ENCODE measurements around the gene GFRA4.

The GFRA4 gene, protein sequence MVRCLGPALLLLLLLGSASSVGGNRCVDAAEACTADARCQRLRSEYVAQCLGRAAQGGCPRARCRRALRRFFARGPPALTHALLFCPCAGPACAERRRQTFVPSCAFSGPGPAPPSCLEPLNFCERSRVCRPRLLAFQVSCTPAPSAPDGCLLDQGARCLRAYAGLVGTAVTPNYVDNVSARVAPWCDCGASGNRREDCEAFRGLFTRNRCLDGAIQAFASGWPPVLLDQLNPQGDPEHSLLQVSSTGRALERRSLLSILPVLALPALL

DNA sequence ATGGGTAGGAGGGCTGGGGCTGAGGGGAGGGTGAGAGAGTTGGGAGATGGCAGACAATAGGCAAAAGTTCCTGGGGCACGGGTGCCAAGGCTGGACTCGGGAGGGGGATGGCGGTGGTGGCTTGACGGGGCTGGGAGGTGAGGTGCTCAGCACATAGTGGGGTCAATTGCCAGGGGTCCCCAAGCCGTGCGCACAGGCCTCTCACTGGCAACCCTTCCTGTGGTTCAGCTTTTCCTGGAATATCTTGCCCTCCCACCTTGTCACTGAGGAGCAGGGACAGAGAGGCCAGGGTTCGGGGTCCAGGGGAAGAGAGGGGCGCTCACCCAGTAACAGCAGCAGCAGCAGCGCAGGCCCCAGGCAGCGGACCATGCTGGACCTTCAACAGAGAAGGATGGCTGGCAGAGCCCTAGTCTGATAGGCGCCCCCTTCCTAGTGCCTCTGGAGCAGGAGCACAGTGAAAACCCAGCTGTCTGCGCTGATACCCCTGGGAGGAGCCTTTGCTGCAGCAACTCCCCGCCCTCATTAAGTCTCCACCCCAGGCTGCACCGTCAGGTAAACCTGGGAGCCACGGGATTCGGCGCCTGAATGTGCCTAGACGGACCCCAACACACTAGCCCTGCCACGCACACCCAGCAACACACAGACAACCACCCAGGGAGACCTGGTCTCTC lies at the start of gene GFRA4:
Gene GFRA4 (minus strand): TSS at position 369 of the 671 bp plus-strand sequence. CDS start 0 bp downstream, at position 369.
- H3K9ac ChIP-seq (ENCODE audit: low read depth, low read length) = no peak within 1 kb of the TSS
- ATAC-seq (ENCODE audit: insufficient read depth, low read depth) = no peak

DNA sequence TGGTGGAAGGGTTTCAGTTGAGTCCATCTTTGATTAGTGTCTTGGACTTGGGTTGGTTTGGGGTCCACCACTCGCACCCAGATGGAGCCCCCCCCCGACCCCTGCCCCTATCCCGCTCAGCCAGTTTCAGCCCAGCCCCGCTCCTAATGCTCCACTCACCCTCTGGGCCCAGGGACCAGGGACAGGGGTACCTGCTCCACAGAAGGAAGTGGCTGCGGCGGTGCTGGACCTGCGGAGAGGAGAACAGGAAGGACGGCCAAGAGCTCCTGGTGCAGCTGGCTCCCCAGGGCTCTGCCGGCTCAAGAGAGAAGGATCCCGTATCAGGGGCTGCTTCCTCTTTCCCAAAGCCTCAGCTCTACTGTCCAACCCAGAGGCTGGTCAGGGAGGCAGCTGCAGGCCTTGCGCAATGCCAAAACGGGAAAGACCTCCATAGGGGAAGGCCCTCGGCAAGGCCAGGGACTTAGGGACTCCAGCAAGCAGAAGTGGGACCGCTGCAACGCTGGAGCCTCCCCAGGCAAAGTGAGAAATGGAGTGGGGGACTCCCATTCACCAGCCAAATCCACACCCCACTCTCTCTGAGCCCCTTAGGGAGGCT lies 49.2 kb upstream of the GFRA4 start, which contains the start of gene SIGLEC1:
Gene SIGLEC1 (minus strand): TSS at position 322 of the 595 bp plus-strand sequence. CDS start 5,472 bp downstream, outside the sequence.
- no peak within 1 kb of the TSS for H3K27ac ChIP-seq (ENCODE audit: low read length)
- no peaks in the 10 kb centered on the region for H3K27me3 ChIP-seq (ENCODE audit: insufficient read depth, low read length, poor library complexity)
- no peak for ATAC-seq (ENCODE audit: insufficient read depth, low read depth)
- 0 out of 2 replicates have a peak, but pooled peaks cover 2% of the 10 kb centered on the region for H3K4me1 ChIP-seq (ENCODE audit: insufficient read depth, low read length)
- H3K9ac ChIP-seq (ENCODE audit: low read depth, low read length) = no peak within 1 kb of the TSS
- H3K79me2 ChIP-seq (ENCODE audit: insufficient read depth, low read length) = no peaks in the 10 kb centered on the region
- no peak within 1 kb of the TSS for H3K4me3 ChIP-seq (ENCODE audit: low read depth in 1 of 2, low read length in 2 of 2)
- no peak for TF ChIP-seq EZH2 (IDR thresholded peaks at IDR 0.05; ENCODE audit: borderline replicate concordance, low read depth, low read length, severe bottlenecking)
- TF ChIP-seq, protein P1, sequence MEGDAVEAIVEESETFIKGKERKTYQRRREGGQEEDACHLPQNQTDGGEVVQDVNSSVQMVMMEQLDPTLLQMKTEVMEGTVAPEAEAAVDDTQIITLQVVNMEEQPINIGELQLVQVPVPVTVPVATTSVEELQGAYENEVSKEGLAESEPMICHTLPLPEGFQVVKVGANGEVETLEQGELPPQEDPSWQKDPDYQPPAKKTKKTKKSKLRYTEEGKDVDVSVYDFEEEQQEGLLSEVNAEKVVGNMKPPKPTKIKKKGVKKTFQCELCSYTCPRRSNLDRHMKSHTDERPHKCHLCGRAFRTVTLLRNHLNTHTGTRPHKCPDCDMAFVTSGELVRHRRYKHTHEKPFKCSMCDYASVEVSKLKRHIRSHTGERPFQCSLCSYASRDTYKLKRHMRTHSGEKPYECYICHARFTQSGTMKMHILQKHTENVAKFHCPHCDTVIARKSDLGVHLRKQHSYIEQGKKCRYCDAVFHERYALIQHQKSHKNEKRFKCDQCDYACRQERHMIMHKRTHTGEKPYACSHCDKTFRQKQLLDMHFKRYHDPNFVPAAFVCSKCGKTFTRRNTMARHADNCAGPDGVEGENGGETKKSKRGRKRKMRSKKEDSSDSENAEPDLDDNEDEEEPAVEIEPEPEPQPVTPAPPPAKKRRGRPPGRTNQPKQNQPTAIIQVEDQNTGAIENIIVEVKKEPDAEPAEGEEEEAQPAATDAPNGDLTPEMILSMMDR (IDR thresholded peaks at IDR 0.05; ENCODE audit: borderline replicate concordance, extremely low read depth, low read length, poor library complexity, severe bottlenecking) = no peak
- H3K36me3 ChIP-seq (ENCODE audit: insufficient read depth, low read length) = no peaks in the 10 kb centered on the region
- H2AFZ ChIP-seq (ENCODE audit: low read depth, low read length) = no peak within 1 kb of the TSS
- 0 out of 2 replicates have a peak, but pooled peaks cover 7% of the 10 kb centered on the region for H4K20me1 ChIP-seq (ENCODE audit: insufficient read depth, low read length)
- no peak for DNase-seq
- no peaks in the 10 kb centered on the region for H3K9me3 ChIP-seq (ENCODE audit: insufficient read depth, low read length, severe bottlenecking)
- no peak within 1 kb of the TSS for H3K4me2 ChIP-seq (ENCODE audit: insufficient read depth, low read length)

More for the DNA sequence above, at the start of gene GFRA4:
- Histone ChIP-seq H3K36me3 (ENCODE audit: insufficient read depth, low read length) (no peaks in the 10 kb centered on the region), H3K27me3 (ENCODE audit: insufficient read depth, low read length, poor library complexity) (peaks cover 1% of the 10 kb centered on the region), H2AFZ (ENCODE audit: low read depth, low read length) (no peak within 1 kb of the TSS), H3K79me2 (ENCODE audit: insufficient read depth, low read length) (no peaks in the 10 kb centered on the region), H3K4me2 (ENCODE audit: insufficient read depth, low read length) (no peak within 1 kb of the TSS), H3K4me1 (ENCODE audit: insufficient read depth, low read length) (no peaks in the 10 kb centered on the region), H3K4me3 (ENCODE audit: low read depth in 1 of 2, low read length in 2 of 2) (no peak within 1 kb of the TSS), H4K20me1 (ENCODE audit: insufficient read depth, low read length) (no peaks in the 10 kb centered on the region), H3K27ac (ENCODE audit: low read length) (no peak within 1 kb of the TSS), H3K9me3 (ENCODE audit: insufficient read depth, low read length, severe bottlenecking) (no peaks in the 10 kb centered on the region)
- no peak for DNase-seq
- TF ChIP-seq, protein P1 (IDR thresholded peaks at IDR 0.05; ENCODE audit: borderline replicate concordance, extremely low read depth, low read length, poor library complexity, severe bottlenecking) = no peak
- TF ChIP-seq EZH2 (IDR thresholded peaks at IDR 0.05; ENCODE audit: borderline replicate concordance, low read depth, low read length, severe bottlenecking) = no peak

- Histone ChIP-seq H4K20me1 (ENCODE audit: insufficient read depth, low read length) (0 out of 2 replicates have a peak, but pooled peaks cover 7% of the 10 kb centered on the region), H3K9ac (ENCODE audit: low read depth, low read length) (no peak overlapping the region), H3K27me3 (ENCODE audit: insufficient read depth, low read length, poor library complexity) (no peaks in the 10 kb centered on the region), H3K4me3 (ENCODE audit: low read depth in 1 of 2, low read length in 2 of 2) (no peak overlapping the region), H3K27ac (ENCODE audit: low read length) (no peak overlapping the region), H3K79me2 (ENCODE audit: insufficient read depth, low read length) (no peaks in the 10 kb centered on the region), H3K4me2 (ENCODE audit: insufficient read depth, low read length) (no peak overlapping the region), H3K36me3 (ENCODE audit: insufficient read depth, low read length) (no peaks in the 10 kb centered on the region), H2AFZ (ENCODE audit: low read depth, low read length) (no peak overlapping the region), H3K4me1 (ENCODE audit: insufficient read depth, low read length) (0 out of 2 replicates have a peak, but pooled peaks cover 2% of the 10 kb centered on the region), H3K9me3 (ENCODE audit: insufficient read depth, low read length, severe bottlenecking) (no peaks in the 10 kb centered on the region)
- TF ChIP-seq, protein P1 (IDR thresholded peaks at IDR 0.05; ENCODE audit: borderline replicate concordance, extremely low read depth, low read length, poor library complexity, severe bottlenecking) = no peak
- no peak for TF ChIP-seq EZH2 (IDR thresholded peaks at IDR 0.05; ENCODE audit: borderline replicate concordance, low read depth, low read length, severe bottlenecking)
- no peak for DNase-seq
- ATAC-seq (ENCODE audit: insufficient read depth, low read depth) = no peak
Measured at GRCh38 chr20:3711484-3711941, 48.3 kb upstream of the GFRA4 start.

All from DND-41 (cell line).